SH-SY5Y (cell line): ENCODE measurements around the gene ASB17.

Experiments
- GATA2 ChIP-seq: IDR thresholded peaks from 2 replicates; pipeline ENCODE4 v1.6.1; 2011; ENCODE audit warnings: mild to moderate bottlenecking, low read depth, low read length
- GATA3 ChIP-seq: IDR thresholded peaks from 2 replicates; pipeline ENCODE4 v1.6.1; 2011; ENCODE audit warnings: low read depth, mild to moderate bottlenecking, low read length, moderate library complexity

DNA sequence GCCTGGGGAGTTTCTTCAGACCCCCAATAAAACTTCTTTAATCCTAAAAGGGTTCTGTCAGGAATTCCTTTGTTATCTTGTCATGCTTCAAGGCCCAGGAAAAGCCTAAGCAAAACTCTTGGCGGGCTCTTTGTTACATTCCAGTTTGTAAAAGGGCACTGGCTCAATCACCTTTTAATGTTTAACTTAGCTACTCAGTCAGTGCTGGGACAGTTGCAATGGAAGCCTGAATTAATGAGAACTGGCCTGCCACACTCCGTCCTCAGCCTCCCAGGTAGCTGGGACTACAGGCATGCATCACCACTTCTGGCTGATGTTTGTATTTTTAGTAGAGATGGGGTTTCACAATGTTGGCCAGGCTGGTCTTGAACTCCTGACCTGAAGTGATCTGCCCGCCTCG, 21.3 kb upstream of the ASB17 start:
- no peak for TF ChIP-seq GATA2
- TF ChIP-seq GATA3, result no peak
